Measurements from ENCODE around the gene CXCL6.

CXCL6 gene

DNA sequence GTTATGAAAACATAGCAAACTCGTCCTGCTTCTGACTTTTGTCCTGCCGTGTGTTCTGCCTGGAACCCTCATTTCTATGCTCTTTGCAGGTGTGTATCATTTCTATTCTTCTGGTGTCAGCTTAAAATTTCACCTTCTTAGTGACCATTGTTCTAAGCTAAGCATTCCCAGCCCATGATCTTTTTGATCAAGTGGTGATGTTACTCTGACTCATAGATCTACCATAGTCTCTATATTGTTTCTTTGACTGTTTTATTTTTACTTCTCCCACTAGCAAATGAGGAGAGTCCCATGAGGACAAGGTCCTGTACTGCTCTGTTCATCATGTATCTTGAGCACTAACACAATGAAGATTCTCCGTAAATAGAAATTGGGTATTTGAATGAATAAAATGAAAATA is 14.1 kb upstream of the CXCL6 start:
- H3K4me3 ChIP-seq (replicated peaks in 1 of 2; ENCODE audit: low read depth in 2 of 2, low read length in 2 of 2): no peak overlapping the region
- TF ChIP-seq, protein P1, sequence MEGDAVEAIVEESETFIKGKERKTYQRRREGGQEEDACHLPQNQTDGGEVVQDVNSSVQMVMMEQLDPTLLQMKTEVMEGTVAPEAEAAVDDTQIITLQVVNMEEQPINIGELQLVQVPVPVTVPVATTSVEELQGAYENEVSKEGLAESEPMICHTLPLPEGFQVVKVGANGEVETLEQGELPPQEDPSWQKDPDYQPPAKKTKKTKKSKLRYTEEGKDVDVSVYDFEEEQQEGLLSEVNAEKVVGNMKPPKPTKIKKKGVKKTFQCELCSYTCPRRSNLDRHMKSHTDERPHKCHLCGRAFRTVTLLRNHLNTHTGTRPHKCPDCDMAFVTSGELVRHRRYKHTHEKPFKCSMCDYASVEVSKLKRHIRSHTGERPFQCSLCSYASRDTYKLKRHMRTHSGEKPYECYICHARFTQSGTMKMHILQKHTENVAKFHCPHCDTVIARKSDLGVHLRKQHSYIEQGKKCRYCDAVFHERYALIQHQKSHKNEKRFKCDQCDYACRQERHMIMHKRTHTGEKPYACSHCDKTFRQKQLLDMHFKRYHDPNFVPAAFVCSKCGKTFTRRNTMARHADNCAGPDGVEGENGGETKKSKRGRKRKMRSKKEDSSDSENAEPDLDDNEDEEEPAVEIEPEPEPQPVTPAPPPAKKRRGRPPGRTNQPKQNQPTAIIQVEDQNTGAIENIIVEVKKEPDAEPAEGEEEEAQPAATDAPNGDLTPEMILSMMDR (IDR thresholded peaks at IDR 0.05; ENCODE audit: low read depth, low read length): no peak
- peak in 1 of 2 donors; percentile 89 for DNase-seq (ENCODE audit: low read depth in 2 of 2)

DNA sequence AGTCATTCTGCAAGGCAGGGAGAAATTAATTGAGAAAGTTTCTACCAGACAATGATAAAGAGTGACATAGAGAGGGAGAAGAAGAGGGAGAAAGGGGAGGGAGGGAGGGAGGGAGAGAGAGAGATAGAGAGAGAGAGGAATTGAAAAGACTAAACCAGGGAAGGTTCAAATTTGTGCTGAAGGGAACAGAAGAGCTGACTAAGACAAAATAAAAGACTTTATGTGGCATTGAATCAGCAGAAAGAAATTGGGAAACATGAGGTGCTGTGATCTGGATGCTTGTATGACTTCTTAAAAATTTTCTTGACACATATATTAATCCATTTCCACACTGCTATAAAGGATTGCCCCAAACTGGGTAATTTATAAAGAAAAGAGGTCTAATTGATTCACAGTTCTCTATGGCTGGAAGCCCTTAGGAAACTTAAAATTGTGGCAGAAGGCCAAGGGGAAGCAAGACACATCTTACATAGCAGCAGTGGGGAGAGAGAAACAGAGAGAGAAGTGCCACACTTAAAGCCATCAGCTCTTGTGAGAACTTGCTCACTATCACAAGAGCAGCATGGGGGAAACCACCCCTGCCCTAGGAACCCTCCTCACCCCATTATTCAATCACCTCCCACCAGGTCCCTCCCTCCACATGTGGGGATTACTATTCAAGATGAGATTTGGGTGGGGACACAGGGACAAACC is 13.5 kb upstream of the CXCL6 start:
- TF ChIP-seq, protein P1 (IDR thresholded peaks at IDR 0.05; ENCODE audit: low read depth, low read length): no peak
- no peak overlapping the region for H3K4me3 ChIP-seq (replicated peaks in 1 of 2; ENCODE audit: low read depth in 2 of 2, low read length in 2 of 2)
- peak in 1 of 2 donors; percentile 61 for DNase-seq (ENCODE audit: low read depth in 2 of 2)

DNA sequence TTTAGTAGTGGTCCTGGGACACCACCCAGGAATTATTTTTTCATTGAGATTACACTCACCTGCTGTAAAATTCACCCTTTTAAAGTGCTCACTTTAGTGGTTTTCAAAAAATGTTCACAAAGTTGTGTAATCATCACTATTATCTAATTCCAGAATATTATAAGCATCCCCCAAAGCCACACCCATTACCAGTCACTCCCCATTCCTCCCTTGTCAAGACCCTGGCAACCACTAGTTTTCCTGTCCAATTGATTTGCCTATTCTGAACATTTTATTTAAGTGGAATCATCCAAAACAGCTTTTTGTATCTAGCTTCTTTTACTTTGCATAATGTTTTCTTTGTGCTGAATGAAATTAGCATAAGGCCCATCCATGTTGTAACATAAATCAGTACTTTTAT is 12.7 kb upstream of the CXCL6 start:
- DNase-seq (ENCODE audit: low read depth in 2 of 2): peak in 1 of 2 donors; percentile 41
- TF ChIP-seq, protein P1 (IDR thresholded peaks at IDR 0.05; ENCODE audit: low read depth, low read length): no peak

DNA sequence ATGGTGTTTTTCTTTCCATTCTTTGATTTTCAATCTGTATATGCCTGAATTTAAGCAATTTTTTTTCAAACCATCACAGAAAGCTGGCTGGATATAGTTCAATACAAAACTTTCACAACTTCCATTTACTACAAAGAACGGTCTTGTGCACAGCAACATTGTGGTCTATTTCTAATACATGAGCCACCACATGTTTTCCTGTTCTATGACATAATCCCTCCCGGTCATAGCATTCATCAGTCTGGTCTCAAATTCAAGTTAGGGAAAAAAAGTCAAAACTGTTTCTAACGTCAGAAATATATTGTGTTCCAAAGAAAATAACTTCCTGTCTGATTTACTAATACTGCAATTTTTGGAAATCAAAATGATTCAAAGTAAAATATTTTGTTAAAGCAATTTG is 7.5 kb upstream of the CXCL6 start:
- no peak overlapping the region for H3K4me3 ChIP-seq (replicated peaks in 1 of 2; ENCODE audit: low read depth in 2 of 2, low read length in 2 of 2)
- peak; percentile 50 to 94 for DNase-seq (ENCODE audit: low read depth in 2 of 2)
- TF ChIP-seq, protein P1 (IDR thresholded peaks at IDR 0.05; ENCODE audit: low read depth, low read length): no peak

More for the DNA sequence above, 12.7 kb upstream of the CXCL6 start:
- H3K4me3 ChIP-seq (replicated peaks in 1 of 2; ENCODE audit: low read depth in 2 of 2, low read length in 2 of 2): no peak overlapping the region

DNA sequence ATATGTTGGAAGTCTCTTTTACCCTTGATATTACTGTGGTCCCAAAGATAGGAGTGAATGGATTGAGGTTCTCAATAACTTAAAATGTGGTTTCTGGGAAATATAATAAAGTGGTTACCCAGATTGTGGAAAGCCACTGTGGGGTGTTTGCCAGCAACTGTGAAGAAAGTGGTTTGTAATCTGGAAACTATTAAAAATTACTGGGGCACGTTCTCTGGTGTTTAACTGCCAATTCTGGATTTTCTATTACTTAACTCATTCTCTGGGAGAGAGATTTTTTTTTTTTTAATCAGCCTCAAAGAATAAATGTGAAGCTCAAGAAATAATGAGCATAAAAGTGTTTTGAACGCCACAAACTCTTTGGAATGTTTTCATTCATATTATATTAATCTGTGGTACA is 4.9 kb upstream of the CXCL6 start:
- H3K4me3 ChIP-seq (replicated peaks in 1 of 2; ENCODE audit: low read depth in 2 of 2, low read length in 2 of 2): no peak overlapping the region
- TF ChIP-seq, protein P1 (IDR thresholded peaks at IDR 0.05; ENCODE audit: low read depth, low read length): no peak
- peak in 1 of 2 donors; percentile 58 for DNase-seq (ENCODE audit: low read depth in 2 of 2)

DNA sequence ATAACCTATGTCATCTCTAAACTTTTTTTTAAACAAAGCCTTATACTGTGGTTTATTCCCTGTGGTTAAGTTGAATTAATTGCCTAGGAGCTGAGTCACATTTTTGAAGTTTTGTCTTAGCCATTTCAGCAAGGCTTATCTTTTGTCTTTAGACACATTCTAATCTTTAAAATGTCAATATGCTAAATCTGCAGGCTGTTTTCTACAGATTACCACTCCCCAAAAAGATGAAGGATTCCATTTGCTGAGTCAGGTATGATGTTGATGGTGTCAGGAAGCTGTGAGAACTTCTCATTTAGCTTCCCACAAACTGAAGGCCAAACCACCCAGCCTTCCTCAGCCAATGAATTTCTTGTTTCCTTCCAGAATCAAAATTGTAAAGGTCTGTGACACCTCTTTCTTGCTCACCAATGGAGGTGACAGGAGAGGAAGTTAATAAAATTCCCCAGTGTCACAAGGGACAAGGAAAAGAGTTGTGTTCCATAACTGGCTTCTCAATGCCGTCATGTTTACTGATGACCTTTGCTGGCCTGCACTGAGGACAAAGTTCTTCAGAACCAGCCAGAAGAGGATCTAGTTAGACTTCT is 3.7 kb upstream of the CXCL6 start:
- DNase-seq (ENCODE audit: low read depth in 2 of 2): peak; percentile 48 to 56

More for the DNA sequence above, 3.7 kb upstream of the CXCL6 start:
- TF ChIP-seq, protein P1 (IDR thresholded peaks at IDR 0.05; ENCODE audit: low read depth, low read length): no peak
- H3K4me3 ChIP-seq (replicated peaks in 1 of 2; ENCODE audit: low read depth in 2 of 2, low read length in 2 of 2): no peak overlapping the region
